ENCODE results near the gene TUB.

GRCh38 chr11:8092587-8093424 is 11.8 kb downstream of the TUB start:
- TF ChIP-seq CTCF (IDR thresholded peaks at IDR 0.05) = no peak
- TF ChIP-seq EZH2 (IDR thresholded peaks at IDR 0.05; ENCODE audit: borderline replicate concordance, insufficient read depth, low read depth, low read length, poor library complexity, severe bottlenecking) = no peak

All from B cell (primary cell).